DMS 273 treated with DMSO at 0.1 percent for 48 hours (cell line): ENCODE data around the gene AKR1B15.
"Not testable (repeated sequence)": the region's sequence is repeated elsewhere in the genome, so short reads cannot be mapped to it uniquely, and the experiment has no call there.

Source experiments
- DNase-seq: peaks from one replicate; lab custom pipeline; 2025; lab: John Stamatoyannopoulos, UW

Gene AKR1B15

GRCh38 chr7:134532954-134533218, 16.0 kb upstream of the AKR1B15 start:
- no peak for DNase-seq

DNA sequence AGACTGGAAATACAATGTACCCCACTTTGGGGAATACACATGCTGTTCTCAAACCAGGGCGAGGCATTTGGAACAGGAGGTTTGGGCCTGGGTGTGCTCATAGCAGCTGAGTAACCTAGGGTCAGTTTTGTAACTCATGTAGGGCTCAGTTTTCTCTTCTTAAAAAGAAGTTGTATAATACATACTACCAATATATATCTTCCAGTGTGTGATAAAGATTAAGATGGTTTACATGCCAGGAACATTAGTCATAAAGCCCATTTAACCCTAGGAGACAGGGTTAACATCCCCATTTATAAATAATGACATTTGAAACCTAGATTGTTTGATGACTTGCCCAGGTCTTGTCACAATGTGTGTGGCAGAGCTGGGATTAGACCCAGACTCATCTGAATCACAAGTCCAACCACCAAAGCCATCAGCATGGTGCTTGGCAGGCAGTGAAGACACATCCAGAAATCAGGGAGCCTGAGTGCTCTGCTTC, 15.6 kb upstream of the AKR1B15 start:
- no peak for DNase-seq

DNA sequence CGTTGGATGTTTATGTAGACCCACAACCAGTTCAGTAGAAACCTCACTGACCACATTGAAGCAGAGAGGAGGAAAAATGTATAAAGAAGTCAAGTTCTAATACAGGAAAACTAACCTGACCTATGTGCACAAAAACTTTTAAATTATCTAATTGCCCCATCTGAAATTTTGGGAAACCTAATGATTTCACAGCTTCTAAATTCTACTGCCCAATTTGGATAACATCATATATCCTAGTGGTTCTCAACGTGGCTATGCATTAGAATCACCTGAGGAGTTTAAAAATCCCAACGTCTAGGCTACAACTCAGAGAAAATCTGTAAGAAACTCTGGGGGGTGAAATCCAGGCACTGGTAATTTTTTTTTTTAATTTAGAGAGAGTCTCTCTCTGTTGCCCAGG, 14.3 kb upstream of the AKR1B15 start:
- no peak for DNase-seq

DNA sequence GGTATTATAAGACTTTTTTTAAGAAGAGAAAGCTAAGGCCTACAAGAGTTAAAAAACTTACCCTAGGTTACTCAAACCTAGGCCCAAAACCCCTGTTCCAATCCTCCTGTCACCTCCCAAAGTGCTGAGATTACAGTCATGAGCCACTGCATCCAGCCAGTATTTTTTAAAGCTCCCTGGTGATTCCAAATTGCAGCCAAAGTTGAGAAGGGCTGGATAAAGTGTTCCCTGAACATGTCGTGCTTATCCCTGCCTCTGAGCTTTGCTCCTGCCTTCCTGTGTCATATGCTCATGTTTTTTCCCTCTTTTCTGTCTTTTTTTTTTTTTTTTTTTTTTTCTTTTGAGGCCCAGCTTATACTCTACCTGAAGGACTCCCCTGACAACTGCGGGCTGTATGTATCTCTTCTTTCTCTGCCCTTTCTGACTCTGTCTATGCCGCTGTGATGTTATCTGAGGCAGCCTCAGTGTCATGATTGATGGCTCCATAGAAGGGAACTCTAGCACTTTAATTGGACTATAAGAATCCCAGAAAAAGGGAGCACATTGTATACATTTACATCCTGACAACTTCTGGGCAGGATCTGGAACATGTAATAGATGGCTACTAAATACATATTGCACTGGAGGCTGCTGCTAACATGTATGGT, 13.5 kb upstream of the AKR1B15 start:
- no peak for DNase-seq

DNA sequence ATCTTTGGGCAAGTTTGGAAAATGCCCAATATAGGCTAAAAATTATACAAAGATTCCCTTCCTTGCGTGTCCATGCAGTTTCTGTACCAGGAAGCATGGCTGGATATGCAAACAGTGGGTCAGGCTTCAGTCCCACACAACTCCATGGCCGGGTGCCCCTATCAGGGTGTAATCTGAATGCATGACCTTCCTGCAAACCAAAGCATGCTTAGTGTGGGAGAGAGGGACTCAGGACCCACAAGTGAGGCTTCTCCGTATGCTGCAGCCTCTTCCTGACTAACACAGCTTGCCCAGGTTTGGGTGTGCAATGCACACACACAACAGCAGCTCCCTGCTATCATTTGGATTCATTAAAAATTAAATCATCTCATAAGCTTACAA, 13.0 kb upstream of the AKR1B15 start:
- no peak for DNase-seq

GRCh38 chr7:134536558-134536957, 12.4 kb upstream of the AKR1B15 start:
- not testable (repeated sequence) for DNase-seq

DNA sequence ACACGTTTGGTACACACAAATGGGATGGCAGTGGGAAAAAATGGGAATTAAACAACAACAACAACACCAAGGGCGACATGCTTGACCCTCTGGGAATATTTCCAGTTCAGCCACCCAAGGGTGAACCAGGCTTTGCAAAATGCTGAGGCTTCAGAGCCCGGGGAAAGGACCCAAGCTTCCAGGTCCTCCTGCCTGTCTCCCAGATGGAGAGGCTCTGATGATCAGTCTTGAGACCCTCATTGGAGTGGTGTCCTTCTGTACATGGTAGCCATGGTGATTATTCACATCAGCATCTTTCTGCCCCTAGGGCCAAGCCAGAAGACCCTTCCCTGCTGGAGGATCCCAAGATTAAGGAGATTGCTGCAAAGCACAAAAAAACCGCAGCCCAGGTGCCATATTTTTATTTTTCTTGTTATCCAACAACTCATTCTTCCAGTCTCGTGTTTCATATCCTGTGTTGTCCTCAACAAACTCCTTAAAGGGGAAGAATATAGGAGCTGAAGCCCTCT, 11.6 kb upstream of the AKR1B15 start:
- DNase-seq, result not testable (repeated sequence)

DNA sequence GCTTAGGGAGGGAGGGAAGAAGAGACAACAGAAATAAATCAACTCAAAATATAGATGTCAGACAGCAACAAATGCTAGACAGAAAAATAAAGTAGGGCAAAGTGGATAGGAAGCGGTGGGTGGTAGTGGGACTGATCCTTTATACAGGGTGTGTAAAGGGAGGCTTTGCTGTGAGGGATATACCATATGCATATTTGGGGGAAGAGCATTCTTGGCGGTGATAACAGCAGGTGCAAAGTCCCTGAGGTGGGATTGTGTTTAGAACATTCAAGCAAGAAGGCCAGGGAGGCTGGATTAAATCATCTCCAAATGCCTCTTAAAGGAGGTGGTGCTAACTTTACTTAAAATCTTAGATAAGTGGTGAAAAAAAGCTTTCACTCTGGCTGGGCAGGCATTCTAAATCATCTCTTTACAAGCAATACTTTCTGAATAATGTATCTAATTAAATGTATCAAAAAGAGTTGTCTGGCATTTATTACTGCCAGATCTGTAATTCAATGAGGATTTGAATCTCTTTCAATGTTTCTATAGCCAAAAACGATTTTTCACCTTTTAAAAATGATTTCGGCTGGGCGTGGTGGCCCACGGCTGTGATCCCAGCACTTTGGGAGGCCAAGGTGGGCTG, 9.4 kb upstream of the AKR1B15 start:
- no peak for DNase-seq

DNA sequence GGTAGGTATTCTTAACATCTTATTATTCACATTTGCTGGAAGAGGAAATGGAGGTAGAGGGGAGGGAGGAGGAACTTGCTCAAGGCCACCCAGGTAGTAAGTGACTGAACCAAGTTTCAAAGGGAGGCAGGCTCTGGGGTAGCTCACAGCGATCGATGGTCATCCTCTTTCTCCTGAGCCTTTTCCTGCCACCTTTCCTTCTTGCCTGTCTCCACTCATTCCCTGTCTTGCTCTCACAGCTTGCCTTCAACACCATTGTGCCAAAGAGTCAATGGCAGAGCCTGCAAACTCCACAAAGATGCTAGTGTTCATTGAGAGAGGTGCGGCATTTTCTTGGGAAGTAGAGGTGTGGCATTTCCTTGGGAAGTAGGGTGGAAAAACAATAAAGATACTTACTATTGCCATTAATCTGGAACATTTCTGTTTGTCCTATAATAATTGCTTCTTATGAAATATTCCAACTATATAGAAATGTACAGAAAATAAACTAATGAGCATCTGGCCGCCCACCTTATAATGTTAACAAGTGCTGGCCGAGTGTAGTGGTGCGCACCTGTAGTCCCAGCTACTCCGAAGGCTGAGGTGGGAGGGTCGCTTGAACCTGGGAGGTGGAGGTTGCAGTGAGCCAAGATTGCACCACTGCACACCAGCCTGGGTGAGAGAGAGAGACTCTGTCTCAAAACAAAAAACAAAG, 7.3 kb upstream of the AKR1B15 start:
- not testable (repeated sequence) for DNase-seq

- no peak for DNase-seq
These were observed 6.6 kb upstream of the AKR1B15 start for GRCh38 chr7:134542195-134542771.

GRCh38 chr7:134545380-134545779, 3.5 kb upstream of the AKR1B15 start:
- no peak for DNase-seq

DNA sequence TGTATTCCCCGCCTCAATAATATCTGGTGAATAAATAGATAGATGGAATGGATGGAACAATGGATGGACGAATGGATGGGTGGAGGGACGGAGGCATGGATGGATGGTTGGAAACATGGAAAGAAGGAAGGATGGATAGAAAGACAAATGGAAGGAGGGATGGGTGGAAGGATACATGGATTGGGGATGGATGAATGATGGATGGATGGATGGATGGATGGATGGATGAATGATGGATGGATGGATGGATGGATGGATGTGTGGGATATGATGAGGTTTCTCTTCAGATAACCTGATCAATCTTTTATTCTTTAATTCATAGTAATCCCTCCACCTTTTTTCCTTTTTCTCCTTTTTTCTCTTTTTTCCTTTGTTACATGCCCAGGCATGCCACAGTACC, 3.0 kb upstream of the AKR1B15 start:
- DNase-seq, result no peak

GRCh38 chr7:134546955-134547354, 2.0 kb upstream of the AKR1B15 start:
- peak; percentile 65 for DNase-seq

DNA sequence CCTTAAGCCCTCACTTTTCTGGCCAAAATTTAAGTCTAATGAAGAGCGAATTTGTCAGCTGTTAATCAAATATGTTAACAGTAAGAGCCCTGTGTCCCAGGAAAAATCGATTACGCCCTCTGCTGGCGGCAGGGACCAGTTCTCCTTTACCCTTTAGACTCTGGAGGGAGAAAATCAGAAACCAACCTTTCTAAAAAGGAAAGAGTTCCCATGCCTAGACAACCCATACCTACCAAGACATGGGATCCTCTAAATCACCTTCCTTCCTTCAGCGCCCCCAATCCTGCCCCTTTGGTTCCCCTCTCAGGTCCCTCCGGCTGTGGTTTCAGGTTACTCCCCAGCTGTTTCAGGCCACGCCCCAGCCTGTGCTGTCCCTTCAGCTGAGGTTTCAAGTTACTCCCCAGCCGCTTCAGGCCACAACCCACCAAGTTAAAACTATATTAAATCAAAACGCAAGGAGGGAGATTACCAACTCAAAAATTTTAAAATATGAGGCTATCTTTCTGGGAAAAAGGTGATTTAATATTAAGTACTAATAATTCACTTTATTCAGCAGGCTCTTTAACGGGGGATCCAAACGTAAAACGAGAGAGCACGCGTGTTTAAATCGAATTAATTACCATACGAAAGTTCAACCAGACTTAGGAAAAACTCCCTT, 1.4 kb upstream of the AKR1B15 start:
- peak; percentile 94 for DNase-seq

DNA sequence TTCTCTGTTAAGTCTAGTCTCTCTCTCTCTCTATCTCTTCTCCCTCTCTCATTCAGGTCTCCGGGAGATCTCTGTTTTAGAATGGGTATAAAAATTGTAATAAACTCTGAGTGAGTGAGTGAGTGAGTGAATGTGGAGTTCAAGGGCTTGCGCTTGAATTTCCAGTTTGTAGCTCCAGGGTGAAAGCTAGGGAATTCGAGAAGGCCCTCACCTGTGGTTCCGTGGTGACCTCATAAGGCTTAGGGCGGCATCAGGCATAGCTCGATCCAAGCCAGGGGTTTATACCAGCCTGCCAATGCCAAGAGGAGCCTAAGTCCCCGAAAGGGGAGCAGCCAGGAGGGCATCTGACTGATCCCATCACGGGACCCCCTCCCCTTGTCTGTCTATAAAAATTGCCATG, 456 bp downstream of the AKR1B15 start:
- DNase-seq, result no peak

GRCh38 chr7:134552105-134552504, 3.2 kb downstream of the AKR1B15 start:
- no peak for DNase-seq

GRCh38 chr7:134553976-134554375, 5.1 kb downstream of the AKR1B15 start:
- no peak for DNase-seq

DNA sequence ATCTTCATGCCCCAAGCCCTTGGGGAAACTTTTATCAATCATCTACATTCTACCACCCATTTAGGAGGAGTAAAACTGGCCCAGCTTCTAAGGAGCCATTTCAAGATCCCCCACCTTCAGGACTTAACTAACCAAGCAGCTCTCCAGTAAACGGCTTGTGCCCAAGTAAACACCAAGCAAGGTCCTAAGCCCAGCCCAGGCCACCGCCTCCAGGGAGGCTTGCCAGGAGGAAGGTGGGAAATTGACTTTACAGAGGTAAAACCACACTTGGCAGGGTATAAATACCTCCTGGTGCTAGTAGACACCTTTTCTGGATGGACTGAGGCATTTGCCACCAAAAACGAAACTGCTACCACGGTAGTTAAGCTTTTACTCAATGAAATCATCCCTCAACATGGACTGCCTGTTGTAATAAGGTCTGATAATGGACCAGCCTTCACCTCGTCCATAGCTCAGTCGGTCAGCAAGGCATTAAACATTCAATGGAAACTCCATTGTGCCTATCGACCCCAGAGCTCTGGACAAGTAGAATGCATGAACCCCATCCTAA, 5.6 kb downstream of the AKR1B15 start:
- DNase-seq, result no peak

GRCh38 chr7:134557391-134557790, 8.5 kb downstream of the AKR1B15 start:
- DNase-seq, result no peak

- no peak for DNase-seq
These were observed 9.5 kb downstream of the AKR1B15 start for GRCh38 chr7:134558370-134558769.

- DNase-seq, result not testable (repeated sequence)
These were observed 12.7 kb downstream of the AKR1B15 start for GRCh38 chr7:134561616-134562015.

- no peak for DNase-seq
These were observed 13.2 kb downstream of the AKR1B15 start for GRCh38 chr7:134562136-134562535.
